HEK293T (cell line): ENCODE results near the gene COG2.

Experiments
- ARNT ChIP-seq: fragments of 450-650 bp; IDR thresholded peaks from 2 replicates; pipeline ENCODE4 v1.6.1; 2017; ENCODE audit warnings: mild to moderate bottlenecking
- BHLHE40 ChIP-seq: fragments of 450-650 bp; IDR thresholded peaks from 2 replicates; pipeline ENCODE4 v1.6.1; 2016; ENCODE audit warnings: mild to moderate bottlenecking, moderate library complexity, borderline replicate concordance
- ELF4 ChIP-seq: fragments of 450-650 bp; IDR thresholded peaks from 2 replicates; pipeline ENCODE4 v1.6.1; 2017; ENCODE audit warnings: antibody characterized with exemption
- FOXA1 ChIP-seq: fragments of 450-650 bp; IDR thresholded peaks from 2 replicates; pipeline ENCODE4 v1.6.1; 2016; ENCODE audit warnings: mild to moderate bottlenecking
- FOXK2 ChIP-seq: fragments of 450-650 bp; IDR thresholded peaks from 2 replicates; pipeline ENCODE4 v1.6.1; 2016; ENCODE audit warnings: mild to moderate bottlenecking
- FOXM1 ChIP-seq: fragments of 450-650 bp; IDR thresholded peaks from 2 replicates; pipeline ENCODE4 v1.6.1; 2017; ENCODE audit warnings: mild to moderate bottlenecking, borderline replicate concordance
- HDGF ChIP-seq: fragments of 450-650 bp; IDR thresholded peaks from 2 replicates; pipeline ENCODE4 v1.6.1; 2017; ENCODE audit warnings: antibody characterized with exemption, borderline replicate concordance
- LEF1 ChIP-seq: fragments of 450-650 bp; IDR thresholded peaks from 2 replicates; pipeline ENCODE4 v1.6.1; 2017; ENCODE audit warnings: mild to moderate bottlenecking, borderline replicate concordance
- SP1 ChIP-seq: fragments of 450-650 bp; IDR thresholded peaks from 2 replicates; pipeline ENCODE4 v1.6.1; 2017
- ZNF384 ChIP-seq: fragments of 450-650 bp; IDR thresholded peaks from 2 replicates; pipeline ENCODE4 v1.6.1; 2016

DNA sequence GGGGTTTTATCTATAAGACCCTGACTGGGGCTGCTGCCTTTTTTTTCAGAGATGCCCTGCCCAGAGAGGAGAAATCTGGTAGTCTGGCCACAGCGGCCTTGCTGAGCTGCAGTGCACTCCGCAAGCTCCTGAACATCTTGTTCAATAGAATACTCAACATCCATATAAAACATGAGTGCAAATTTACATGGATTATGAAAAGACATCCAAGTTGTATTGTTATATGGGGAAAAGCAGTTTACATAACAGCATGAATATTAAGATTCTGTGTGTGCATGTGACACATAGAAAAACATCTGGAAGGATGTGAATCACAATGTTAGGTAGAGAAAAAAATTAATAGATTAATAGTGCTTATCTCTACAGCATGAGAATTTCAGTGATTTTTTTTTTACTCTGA lies 16.4 kb downstream of the COG2 start:
- TF ChIP-seq SP1 (no peak), BHLHE40 (no peak), FOXA1 (no peak), ARNT (no peak), ELF4 (no peak), FOXM1 (no peak), ZNF384 (no peak), FOXK2 (no peak), LEF1 (no peak), HDGF (no peak)
